SHP77 (cell line): ENCODE measurements around the gene GORAB.

Source experiments
- DNase-seq, 2 experiments: peaks; one replicate each; lab custom pipeline; 2025; lab: John Stamatoyannopoulos, UW

Gene GORAB

DNA sequence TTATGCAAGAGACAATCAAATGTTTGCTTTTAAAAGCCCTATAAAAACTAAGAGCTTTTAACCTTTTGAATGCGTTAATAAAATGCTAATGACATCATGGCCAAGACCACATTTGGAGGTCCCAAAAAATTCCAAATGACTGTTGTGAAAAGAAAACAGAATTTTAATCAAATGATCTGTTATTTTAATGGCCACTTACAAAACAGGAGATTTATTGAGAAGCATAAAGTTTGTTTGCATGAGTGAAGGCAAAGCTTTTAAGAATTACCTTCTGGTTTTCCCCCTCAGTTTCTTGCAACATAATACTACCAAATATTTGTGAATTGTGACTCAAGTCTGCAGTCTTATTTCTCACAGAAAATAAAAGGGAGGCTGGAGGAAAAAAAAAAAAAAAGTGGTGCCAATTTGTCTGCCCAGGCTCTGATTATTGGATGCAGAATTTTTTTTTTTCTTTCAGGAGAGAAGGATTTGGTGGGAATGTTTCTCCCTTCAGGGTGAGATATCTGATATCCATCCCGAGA, 60.7 kb downstream of the GORAB start:
- no peak for DNase-seq

DNA sequence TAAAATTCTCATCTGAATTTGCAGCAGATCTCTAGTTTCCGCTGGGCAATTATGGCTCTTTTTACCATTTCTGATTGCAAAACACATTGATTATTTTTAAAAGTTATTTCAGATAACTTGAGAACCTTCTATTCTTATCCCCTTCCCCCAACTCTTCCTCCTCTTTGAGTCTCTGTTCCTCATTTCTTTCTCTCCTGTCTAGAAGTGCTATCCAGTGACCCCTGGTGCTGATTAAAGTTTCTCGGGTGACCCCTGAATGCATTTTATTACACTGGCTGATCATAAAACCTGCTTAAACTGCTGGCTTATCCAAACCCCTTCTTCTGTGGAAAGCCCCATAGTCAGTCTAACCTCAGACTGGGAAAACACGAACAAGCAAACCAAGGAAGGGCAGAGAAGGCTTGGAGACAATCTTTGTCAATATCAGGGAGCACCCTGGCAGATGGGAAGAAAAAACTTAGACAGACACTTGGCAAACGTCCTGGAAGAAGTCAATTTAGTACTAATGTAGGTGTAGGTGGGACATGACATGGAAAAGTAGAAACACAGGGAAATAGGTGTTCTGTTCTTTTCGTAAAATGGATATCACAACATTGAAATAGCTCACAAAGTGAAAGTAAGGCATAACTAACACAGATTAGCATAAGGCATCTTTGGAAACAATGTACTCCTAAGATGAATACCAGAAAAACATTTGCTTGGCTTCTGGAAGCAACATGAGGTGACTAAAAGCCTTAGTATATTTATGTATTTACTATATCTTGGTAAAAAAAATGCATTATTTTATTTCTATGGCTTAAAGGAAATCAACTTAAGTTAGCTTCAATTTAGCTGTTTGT, 61.4 kb downstream of the GORAB start:
- no peak for DNase-seq

DNA sequence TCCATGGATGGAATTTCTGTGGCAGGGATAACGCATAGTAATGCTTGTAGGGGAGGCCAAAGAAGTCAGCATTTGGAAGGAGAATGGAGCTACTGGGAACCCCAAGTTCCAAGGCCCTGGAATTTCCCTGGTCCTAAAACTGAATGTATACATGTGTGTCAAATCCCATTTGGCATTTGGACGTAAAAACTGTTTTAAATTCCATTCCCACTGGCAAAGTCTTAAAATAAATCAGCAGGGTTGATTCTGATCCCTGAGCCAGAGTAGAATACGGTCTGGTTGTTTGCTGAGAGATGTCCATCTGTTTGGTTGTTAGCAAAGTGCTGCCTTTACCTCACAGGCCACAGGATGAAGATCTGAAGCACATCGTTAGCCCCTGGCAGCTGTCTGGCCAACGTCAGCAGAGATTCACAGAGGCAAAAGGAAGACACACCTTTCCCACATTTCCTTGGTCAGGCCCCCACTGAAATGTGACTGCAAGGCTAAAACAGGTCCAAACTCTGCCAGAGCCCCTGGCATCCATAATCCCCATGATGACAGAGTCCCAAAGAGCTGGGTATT, 62.2 kb downstream of the GORAB start:
- DNase-seq, result peak; percentile 49 to 50

DNA sequence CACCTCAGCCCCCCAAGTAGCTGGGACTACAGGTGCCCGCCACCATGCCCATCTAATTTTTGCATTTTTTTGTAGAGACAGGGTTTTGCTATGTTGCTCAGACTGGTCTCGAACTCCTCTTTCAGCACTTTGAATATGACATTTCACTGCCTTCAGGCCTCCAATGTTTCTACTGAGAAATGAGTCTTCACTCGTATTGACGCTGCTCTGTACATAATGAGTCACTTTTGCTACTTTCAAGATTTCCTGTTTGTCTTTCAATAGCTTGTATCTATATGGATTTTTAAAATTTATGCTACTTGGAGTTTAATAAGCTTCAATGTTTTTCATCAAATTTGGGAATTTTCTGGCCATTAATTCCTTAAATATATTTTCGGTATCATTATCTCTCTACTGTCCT, 64.7 kb downstream of the GORAB start:
- no peak for DNase-seq

DNA sequence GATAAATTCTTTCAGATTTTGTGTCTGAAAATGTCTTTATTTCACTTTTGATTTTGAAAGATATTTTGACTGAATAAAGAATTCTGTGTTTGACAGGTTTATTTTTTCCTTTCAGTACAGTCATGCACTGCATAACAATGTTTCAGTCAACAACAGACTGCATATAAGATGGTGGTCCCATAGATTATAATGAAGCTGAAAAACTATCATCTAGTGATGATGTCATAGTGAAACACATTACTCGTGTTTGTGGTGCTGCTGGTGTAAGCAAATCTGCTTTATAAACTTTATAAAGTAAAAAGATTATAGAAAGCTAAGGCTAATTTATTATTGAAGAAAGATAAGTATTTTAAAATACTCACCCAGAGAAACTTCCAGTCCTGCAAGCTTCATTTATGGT, 66.7 kb downstream of the GORAB start:
- no peak for DNase-seq

DNA sequence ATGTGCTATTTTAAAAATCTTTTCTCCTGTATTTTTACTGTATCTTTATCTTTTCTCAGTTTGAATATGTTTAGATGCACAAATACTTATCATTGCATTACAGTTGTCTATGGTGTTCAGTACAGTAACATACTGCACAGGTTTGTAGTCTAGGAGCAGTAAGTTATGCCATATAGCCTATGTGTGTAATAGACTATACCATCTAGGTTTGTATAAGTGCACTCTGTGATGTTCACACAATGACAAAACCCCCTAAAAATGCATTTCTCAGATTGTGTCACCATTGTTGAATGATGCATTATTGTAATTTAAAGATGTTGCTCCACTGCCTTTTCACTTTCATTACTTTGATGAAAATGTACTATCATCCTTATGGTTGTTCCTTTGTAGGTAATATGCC, 67.1 kb downstream of the GORAB start:
- DNase-seq, result no peak

DNA sequence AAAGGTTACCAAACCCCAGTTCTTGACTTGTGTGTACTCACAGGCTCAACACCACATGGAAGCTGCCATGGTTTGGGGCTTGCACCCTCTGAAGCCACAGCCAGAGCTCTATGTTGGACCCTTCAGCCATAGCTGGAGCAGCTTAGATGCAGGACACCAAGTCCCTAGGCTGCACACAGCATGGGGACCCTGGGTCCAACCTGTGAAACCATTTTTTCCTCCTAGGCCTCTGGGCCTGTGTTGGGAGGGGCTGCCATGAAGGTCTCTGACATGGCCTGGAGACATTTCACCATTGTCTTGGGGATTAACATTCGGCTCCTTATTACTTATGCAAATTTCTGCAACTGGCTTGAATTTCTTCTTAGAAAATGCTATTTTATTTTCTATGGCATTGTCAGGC, 69.9 kb downstream of the GORAB start:
- DNase-seq, result no peak
